ENCODE data around the gene SDR42E2. TPM values are rescaled to one million over a fixed set of nuclear protein-coding genes. Genes with fewer than 3 reads are reported as not detected.

Gene SDR42E2
- total and polyA plus RNA-seq, 2 of the 8 experiments (the other 6 are each of a cell fraction or from before 2014, with no cell fraction given): 0.08 TPM; not detected in 1

DNA sequence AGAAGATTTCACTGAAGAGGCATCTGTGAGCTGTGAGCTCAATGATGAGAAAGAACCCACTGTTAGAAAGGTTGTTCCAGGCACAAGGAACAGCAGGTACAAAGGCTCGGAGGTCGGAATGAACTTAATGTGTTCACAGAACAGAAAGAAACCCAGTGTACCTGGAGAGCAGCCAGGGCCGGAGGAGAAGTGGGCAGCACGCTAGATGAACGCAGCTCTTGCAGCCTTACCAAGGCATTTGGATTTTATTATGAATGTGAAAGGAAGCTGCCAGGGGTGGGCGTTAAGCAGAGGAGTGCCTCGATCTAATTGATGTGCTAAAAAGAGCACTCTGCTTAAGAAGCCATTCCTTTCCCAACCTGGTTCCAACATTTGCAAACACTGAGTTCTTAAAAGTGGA, 62.8 kb downstream of the SDR42E2 start (continued):
- TF ChIP-seq FOSL1 (IDR thresholded peaks at IDR 0.05; ENCODE audit: insufficient read depth, low read depth, low read length) (no peak), BACH1 (IDR thresholded peaks at IDR 0.05; ENCODE audit: low read length) (no peak), SIN3A (conservative IDR thresholded peaks at IDR 0.05 in 1 of 2, IDR thresholded peaks at IDR 0.05 in 1 of 2; ENCODE audit: low read depth in 1 of 2, low read length in 2 of 2) (no peak), SAP30 (IDR thresholded peaks at IDR 0.05; ENCODE audit: insufficient read depth, insufficient replicate concordance, low read length) (no peak), CREB1 (IDR thresholded peaks at IDR 0.05) (no peak), BCL11A (IDR thresholded peaks at IDR 0.05; ENCODE audit: low read depth in 2 of 2, low read length in 2 of 2) (no peak), SIRT6 (IDR thresholded peaks at IDR 0.05; ENCODE audit: low read length) (no peak), POLR2A (IDR thresholded peaks at IDR 0.05; ENCODE audit: control extremely low read depth in 1 of 2, low read depth in 2 of 2, low read length in 2 of 2) (no peak), CBX8 (IDR thresholded peaks at IDR 0.05; ENCODE audit: borderline replicate concordance, low read depth, low read length) (no peak), SIX5 (IDR thresholded peaks at IDR 0.05; ENCODE audit: low read depth, low read length) (no peak), SP4 (IDR thresholded peaks at IDR 0.05; ENCODE audit: low read length) (no peak), POU5F1 (IDR thresholded peaks at IDR 0.05; ENCODE audit: low read depth, low read length) (no peak), HDAC6 (IDR thresholded peaks at IDR 0.05; ENCODE audit: low read depth, low read length) (no peak)
- TF ChIP-seq, protein P1, sequence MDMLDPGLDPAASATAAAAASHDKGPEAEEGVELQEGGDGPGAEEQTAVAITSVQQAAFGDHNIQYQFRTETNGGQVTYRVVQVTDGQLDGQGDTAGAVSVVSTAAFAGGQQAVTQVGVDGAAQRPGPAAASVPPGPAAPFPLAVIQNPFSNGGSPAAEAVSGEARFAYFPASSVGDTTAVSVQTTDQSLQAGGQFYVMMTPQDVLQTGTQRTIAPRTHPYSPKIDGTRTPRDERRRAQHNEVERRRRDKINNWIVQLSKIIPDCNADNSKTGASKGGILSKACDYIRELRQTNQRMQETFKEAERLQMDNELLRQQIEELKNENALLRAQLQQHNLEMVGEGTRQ (IDR thresholded peaks at IDR 0.05; ENCODE audit: low read length): no peak
